ENCODE measurements around the gene DDX5. TPM values are rescaled to one million over a fixed set of nuclear protein-coding genes. Genes with fewer than 3 reads are reported as not detected.

DDX5 gene
- 1,642 and 1,870 TPM in 2 replicates for polyA plus RNA-seq (2012; rRNA removed)
- 977 and 1,042 TPM in 2 replicates for polyA plus RNA-seq (2012; cell fraction: cytosol; rRNA removed)
- polyA plus RNA-seq (2012; cell fraction: nucleus; rRNA removed), result 3,803 and 5,284 TPM in 2 replicates

DNA sequence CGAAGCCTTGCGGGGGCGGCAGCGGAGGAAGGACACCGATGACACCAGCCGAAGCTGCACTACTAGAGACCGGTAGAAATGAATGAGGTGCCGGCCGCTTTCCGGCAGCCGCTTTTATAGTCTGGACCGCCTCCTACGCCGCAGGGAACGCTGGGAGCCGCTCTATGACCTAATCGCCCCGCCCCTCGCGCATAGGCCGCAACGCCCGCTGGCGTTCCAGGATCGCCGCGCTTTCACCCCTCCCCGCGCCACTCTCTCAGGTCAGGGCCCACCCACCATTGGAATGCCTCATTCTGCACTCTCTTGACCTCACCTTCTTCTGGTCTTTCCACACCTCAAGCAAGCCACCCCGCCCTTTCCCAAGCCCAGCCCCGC, at the start of gene DDX5:
Gene DDX5 (minus strand): TSS at position 89 of the 375 bp plus-strand sequence. CDS start 170 bp downstream, outside the sequence.
- CTCF ChIA-PET, result interaction anchor here (1.0 to 13.6 kb wide), 9 partner anchors 9 to 231 kb away, joined by 3 to 122 read pairs (median 8); partner anchors contain the start of gene POLG2
- H4K20me1 ChIP-seq (ENCODE audit: insufficient read depth), result peaks cover 69% of the 10 kb centered on the region

More for the DNA sequence above, at the start of gene DDX5:
- Histone ChIP-seq H3K4me2 (peak within 1 kb of the TSS; percentile 86), H3K9ac (peak within 1 kb of the TSS; percentile 100), H2AFZ (ENCODE audit: low read depth) (peak within 1 kb of the TSS; percentile 56; the same call in 1 of the 2 replicates), H3K9me3 (no peaks in the 10 kb centered on the region), H3F3A (replicated peaks; ENCODE audit: insufficient read depth) (peaks cover 47% of the 10 kb centered on the region), H3K9me2 (no peaks in the 10 kb centered on the region), H3K4me1 (ENCODE audit: control insufficient read depth in 1 of 2, insufficient read depth in 2 of 2, low read depth in 1 of 2, low read length in 1 of 2) (peaks cover 26 to 34% of the 10 kb centered on the region in 2 experiments), H3K27me3 (ENCODE audit: insufficient read depth) (no peaks in the 10 kb centered on the region), H3K27ac (ENCODE audit: low read depth in 2 of 2, low read length in 1 of 2) (peak within 1 kb of the TSS; percentile 98 to 100), H3K36me3 (replicated peaks in 1 of 2; ENCODE audit: control insufficient read depth in 1 of 2, insufficient read depth in 2 of 2, low read length in 1 of 2) (peaks cover 65 to 67% of the 10 kb centered on the region in 2 experiments), H3K79me2 (ENCODE audit: insufficient read depth) (peaks cover 93% of the 10 kb centered on the region), H3K4me3 (ENCODE audit: low read depth in 2 of 2, low read length in 1 of 2) (peak within 1 kb of the TSS; percentile 74 to 96)
- DNase-seq, result peak; percentile 97
- TF ChIP-seq FOXM1 (IDR thresholded peaks at IDR 0.05; ENCODE audit: low read depth) (no peak), USF2 (IDR thresholded peaks at IDR 0.05; ENCODE audit: borderline replicate concordance, low read depth, low read length) (no peak), MXI1 (IDR thresholded peaks at IDR 0.05; ENCODE audit: low read depth, low read length) (peak; percentile 41; the same call in 1 of the 2 replicates), FOSL2 (IDR thresholded peaks at IDR 0.05; ENCODE audit: borderline replicate concordance, low read depth) (no peak), RFX5 (IDR thresholded peaks at IDR 0.05; ENCODE audit: low read length) (no peak), RCOR1 (IDR thresholded peaks at IDR 0.05; ENCODE audit: low read length) (peak; percentile 6; the same call in 1 of the 2 replicates), CHD2 (IDR thresholded peaks at IDR 0.05; ENCODE audit: low read length, partially characterized antibody) (peak; percentile 84), NRF1 (IDR thresholded peaks at IDR 0.05; ENCODE audit: low read depth, low read length) (peak; percentile 62), YY1 (IDR thresholded peaks at IDR 0.05; ENCODE audit: low read depth) (peak; percentile 67; the same call in 1 of the 2 replicates), PBX3 (IDR thresholded peaks at IDR 0.05) (peak; percentile 82), POLR2AphosphoS5 (IDR thresholded peaks at IDR 0.05; ENCODE audit: low read depth, low read length) (peak; percentile 100), ELF1 (IDR thresholded peaks at IDR 0.05) (peak; percentile 58; the same call in 1 of the 2 replicates), TAF1 (IDR thresholded peaks at IDR 0.05; ENCODE audit: borderline replicate concordance, low read depth, low read length) (peak; percentile 100), IRF3 (IDR thresholded peaks at IDR 0.05; ENCODE audit: low read depth, low read length) (no peak), SIN3A (IDR thresholded peaks at IDR 0.05; ENCODE audit: borderline replicate concordance, low read depth, low read length) (peak; percentile 99), EP300 (IDR thresholded peaks at IDR 0.05; ENCODE audit: borderline replicate concordance in 1 of 2, low read depth in 1 of 2, low read length in 1 of 2) (peak in 1 of 2 experiments; percentile 18; a peak in 1 of 4 replicates), REST (IDR thresholded peaks at IDR 0.05; ENCODE audit: low read depth, low read length) (peak; percentile 86), NFIC (IDR thresholded peaks at IDR 0.05; ENCODE audit: borderline replicate concordance) (peak; percentile 39)
- POLR2A ChIA-PET, result interaction anchor here (0.6 to 4.1 kb wide), 20 partner anchors 9 to 679 kb away, joined by 3 to 140 read pairs (median 6); partner anchors contain the start of genes FTSJ3, POLG2, PSMC5 and SMARCD2
- WGBS (ENCODE audit: low lambda C conversion rate), result 1% methylated on average over 31 of the region's 31 CpGs
